ENCODE data around the gene CD200R1.

DNA sequence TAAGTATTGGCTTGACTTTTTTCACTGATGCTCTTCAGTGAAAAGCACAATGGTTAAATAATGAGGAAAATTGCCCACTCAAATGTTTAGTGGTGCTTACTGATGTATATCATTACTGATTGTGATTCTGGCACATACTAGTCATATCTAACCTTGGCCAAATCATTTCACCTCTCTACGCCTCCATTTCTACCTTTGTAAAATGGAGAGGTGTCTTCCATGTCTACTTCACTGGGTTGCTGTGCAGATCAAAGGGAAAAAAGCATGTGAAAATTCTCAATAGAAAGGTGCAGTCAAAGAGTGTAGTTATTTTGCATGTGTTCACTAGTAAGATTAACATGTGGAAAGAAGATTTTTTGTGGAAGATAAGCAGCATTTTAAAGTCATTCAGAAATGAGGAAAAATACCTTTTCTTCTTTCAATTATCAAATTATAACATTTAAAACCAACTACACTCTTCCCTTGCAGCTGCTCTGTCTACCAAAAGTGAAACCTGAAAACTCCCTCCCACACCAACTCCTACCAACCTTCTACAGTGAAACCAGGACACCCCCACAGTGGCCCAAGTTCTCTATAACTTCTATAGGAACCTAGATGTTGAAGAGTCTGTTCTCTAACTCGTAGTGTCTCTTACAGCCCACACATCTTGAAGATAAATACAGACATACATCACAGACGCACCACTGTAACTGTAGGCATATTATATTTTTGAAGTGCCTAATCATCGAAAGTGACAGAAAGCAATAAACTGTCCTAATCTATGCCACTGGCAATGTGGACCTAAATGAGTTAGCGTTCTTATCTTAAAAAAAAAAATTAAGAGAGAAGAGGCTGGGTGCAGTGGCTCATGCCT lies 1.4 kb downstream of the CD200R1 start:
- TF ChIP-seq, protein P1, sequence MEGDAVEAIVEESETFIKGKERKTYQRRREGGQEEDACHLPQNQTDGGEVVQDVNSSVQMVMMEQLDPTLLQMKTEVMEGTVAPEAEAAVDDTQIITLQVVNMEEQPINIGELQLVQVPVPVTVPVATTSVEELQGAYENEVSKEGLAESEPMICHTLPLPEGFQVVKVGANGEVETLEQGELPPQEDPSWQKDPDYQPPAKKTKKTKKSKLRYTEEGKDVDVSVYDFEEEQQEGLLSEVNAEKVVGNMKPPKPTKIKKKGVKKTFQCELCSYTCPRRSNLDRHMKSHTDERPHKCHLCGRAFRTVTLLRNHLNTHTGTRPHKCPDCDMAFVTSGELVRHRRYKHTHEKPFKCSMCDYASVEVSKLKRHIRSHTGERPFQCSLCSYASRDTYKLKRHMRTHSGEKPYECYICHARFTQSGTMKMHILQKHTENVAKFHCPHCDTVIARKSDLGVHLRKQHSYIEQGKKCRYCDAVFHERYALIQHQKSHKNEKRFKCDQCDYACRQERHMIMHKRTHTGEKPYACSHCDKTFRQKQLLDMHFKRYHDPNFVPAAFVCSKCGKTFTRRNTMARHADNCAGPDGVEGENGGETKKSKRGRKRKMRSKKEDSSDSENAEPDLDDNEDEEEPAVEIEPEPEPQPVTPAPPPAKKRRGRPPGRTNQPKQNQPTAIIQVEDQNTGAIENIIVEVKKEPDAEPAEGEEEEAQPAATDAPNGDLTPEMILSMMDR (IDR thresholded peaks at IDR 0.05), result no peak
- TF ChIP-seq POLR2A (IDR thresholded peaks at IDR 0.05), result no peak

Measured in prostate gland (tissue), 2 donors.